GM19438 (cell line): Measurements from ENCODE around the gene HAUS3.
A peak's percentile ranks its signal among the peaks of the same experiment; 100 is the strongest.

Experiments
- ATAC-seq: cut with Tn5 transposase; IDR thresholded peaks from one replicate; pipeline ENCODE4 v1.9.1; 2021; ENCODE audit warnings: low read depth; ENCODE audit not compliant: unreplicated experiment

HAUS3 gene

GRCh38 chr4:2241410-2242353, at the start of gene HAUS3, which contains the start of gene POLN:
Gene HAUS3, minus strand, starts transcription at chr4:2242121. Its CDS starts 1,175 bp downstream, at chr4:2240946.
Gene POLN, minus strand, starts transcription at chr4:2242121. Its CDS starts 12,890 bp downstream, at chr4:2229231.
- peak; percentile 83 for ATAC-seq

GRCh38 chr4:2290974-2291704, 49.2 kb upstream of the HAUS3 start:
- no peak for ATAC-seq

GRCh38 chr4:2290488-2290887, 48.6 kb upstream of the HAUS3 start:
- ATAC-seq, result no peak

- no peak for ATAC-seq
These were observed 48.0 kb upstream of the HAUS3 start for GRCh38 chr4:2289955-2290333.

GRCh38 chr4:2289311-2289954, 47.5 kb upstream of the HAUS3 start:
- ATAC-seq, result no peak

GRCh38 chr4:2288051-2288541, 46.2 kb upstream of the HAUS3 start:
- no peak for ATAC-seq

- ATAC-seq, result no peak
These were observed 45.6 kb upstream of the HAUS3 start for GRCh38 chr4:2287594-2287915.

- ATAC-seq, result no peak
These were observed 45.1 kb upstream of the HAUS3 start for GRCh38 chr4:2286904-2287593.

- ATAC-seq, result no peak
These were observed 43.9 kb upstream of the HAUS3 start for GRCh38 chr4:2285613-2286381.

- ATAC-seq, result no peak
These were observed 43.2 kb upstream of the HAUS3 start for GRCh38 chr4:2284934-2285612.

GRCh38 chr4:2284161-2284933, 42.4 kb upstream of the HAUS3 start:
- ATAC-seq, result no peak

GRCh38 chr4:2283199-2283711, 41.3 kb upstream of the HAUS3 start:
- no peak for ATAC-seq

- no peak for ATAC-seq
These were observed 39.8 kb upstream of the HAUS3 start for GRCh38 chr4:2281575-2282343.

GRCh38 chr4:2280531-2281300, 38.8 kb upstream of the HAUS3 start:
- no peak for ATAC-seq

GRCh38 chr4:2277956-2278355, 36.0 kb upstream of the HAUS3 start:
- ATAC-seq, result no peak

- no peak for ATAC-seq
These were observed 34.8 kb upstream of the HAUS3 start for GRCh38 chr4:2276581-2277325.
